Measurements from ENCODE around the gene ADGRG3. TPM values are rescaled to one million over a fixed set of nuclear protein-coding genes. Genes with fewer than 3 reads are reported as not detected.

The ADGRG3 gene
- total and polyA plus RNA-seq, 2 of the 13 experiments (the other 11 are each of a cell fraction or from before 2014, with no cell fraction given), result 2.7 to 11.8 TPM

- TF ChIP-seq MYPOP (CRISPR knock-in tag; IDR thresholded peaks at IDR 0.05) (peak; percentile 15; the same call in 1 of the 2 replicates), ZHX2 (IDR thresholded peaks at IDR 0.05; ENCODE audit: low read depth) (peak; percentile 97), ZHX2 (CRISPR knock-in tag; IDR thresholded peaks at IDR 0.05; ENCODE audit: borderline replicate concordance) (no peak), SIX1 (CRISPR knock-in tag; IDR thresholded peaks at IDR 0.05; ENCODE audit: borderline replicate concordance) (0 out of 2 replicates have a peak, but pooled peaks have one; percentile 53), GATAD2A (CRISPR knock-in tag; IDR thresholded peaks at IDR 0.05) (peak; percentile 35), ZNF142 (CRISPR knock-in tag; IDR thresholded peaks at IDR 0.05) (peak; percentile 54; the same call in 1 of the 2 replicates), SIN3A (IDR thresholded peaks at IDR 0.05; ENCODE audit: borderline replicate concordance, low read depth, low read length) (peak; percentile 14; the same call in 1 of the 2 replicates), FOXC1 (CRISPR knock-in tag; IDR thresholded peaks at IDR 0.05; ENCODE audit: borderline replicate concordance) (peak; percentile 60; the same call in 1 of the 2 replicates), TRIM22 (IDR thresholded peaks at IDR 0.05) (no peak), ELF4 (CRISPR knock-in tag; IDR thresholded peaks at IDR 0.05; ENCODE audit: borderline replicate concordance) (no peak), MED13 (CRISPR knock-in tag; IDR thresholded peaks at IDR 0.05) (0 out of 2 replicates have a peak, but pooled peaks have one; percentile 56), REPIN1 (CRISPR knock-in tag; IDR thresholded peaks at IDR 0.05; ENCODE audit: borderline replicate concordance, low read depth) (peak; percentile 20; the same call in 1 of the 2 replicates), CBX2 (IDR thresholded peaks at IDR 0.05; ENCODE audit: low read depth, low read length) (no peak), CBX2 (CRISPR knock-in tag; IDR thresholded peaks at IDR 0.05; ENCODE audit: low read depth) (no peak)
Measured at GRCh38 chr16:57734925-57735754, 67.0 kb downstream of the ADGRG3 start (continued).

All from HepG2 (cell line).